ENCODE results near the gene LMF1.

DNA sequence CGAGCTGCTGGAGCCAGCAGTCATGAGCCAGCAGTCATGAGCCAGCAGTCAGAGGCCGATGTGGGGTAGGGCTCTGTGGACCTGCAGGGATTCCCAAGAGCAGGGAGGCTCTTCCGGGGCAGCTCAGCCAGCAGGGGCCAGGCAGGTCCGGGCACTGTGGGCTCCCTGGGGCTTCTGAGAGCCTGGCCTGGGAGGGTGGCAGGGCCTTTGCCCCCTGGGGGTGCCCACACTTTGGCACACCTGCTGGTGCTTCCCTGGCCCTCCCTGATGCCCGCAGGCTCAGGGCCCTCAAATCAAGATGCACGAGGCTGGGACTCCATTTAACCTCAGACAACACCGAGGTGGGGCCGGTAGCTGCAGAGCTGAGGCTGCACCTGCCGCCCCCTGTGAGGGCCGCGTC is 28.9 kb upstream of the LMF1 start:
- TF ChIP-seq, protein P1, sequence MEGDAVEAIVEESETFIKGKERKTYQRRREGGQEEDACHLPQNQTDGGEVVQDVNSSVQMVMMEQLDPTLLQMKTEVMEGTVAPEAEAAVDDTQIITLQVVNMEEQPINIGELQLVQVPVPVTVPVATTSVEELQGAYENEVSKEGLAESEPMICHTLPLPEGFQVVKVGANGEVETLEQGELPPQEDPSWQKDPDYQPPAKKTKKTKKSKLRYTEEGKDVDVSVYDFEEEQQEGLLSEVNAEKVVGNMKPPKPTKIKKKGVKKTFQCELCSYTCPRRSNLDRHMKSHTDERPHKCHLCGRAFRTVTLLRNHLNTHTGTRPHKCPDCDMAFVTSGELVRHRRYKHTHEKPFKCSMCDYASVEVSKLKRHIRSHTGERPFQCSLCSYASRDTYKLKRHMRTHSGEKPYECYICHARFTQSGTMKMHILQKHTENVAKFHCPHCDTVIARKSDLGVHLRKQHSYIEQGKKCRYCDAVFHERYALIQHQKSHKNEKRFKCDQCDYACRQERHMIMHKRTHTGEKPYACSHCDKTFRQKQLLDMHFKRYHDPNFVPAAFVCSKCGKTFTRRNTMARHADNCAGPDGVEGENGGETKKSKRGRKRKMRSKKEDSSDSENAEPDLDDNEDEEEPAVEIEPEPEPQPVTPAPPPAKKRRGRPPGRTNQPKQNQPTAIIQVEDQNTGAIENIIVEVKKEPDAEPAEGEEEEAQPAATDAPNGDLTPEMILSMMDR (IDR thresholded peaks at IDR 0.05; ENCODE audit: low read depth, low read length), result no peak
- TF ChIP-seq EZH2phosphoT487 (IDR thresholded peaks at IDR 0.05; ENCODE audit: low read depth), result no peak
